Measurements from ENCODE around the gene SLC25A40.

DNA sequence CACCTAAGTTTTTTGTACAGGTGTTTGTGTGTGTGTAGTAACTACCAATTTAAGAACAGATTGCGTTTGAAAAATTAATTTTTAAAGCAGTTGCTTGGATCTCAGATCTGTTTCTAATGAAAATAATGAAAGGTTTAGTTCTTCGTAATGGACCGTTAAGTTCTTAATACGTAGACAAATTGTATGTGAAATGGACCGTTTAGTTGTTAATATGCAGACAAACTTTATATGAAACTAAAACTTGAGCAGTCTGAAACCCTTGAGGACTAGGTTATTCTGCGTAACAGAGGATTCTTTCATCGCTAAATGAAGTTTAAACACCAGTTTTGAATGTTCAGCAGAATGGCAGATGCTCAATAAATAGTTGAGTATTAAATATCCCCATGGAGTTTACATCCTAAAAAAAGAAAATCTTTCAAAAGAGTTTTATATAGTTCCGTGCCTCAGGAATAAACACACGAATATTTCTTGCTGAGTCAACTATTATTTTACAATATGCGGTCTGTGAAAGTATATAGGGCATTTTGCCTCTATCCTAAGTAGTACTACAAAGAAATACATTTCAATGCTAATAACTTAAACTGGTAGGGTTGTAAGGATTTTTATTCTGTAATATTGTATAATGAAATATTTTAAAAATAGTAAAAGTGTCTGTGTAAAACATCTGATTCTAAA, 1.3 kb upstream of the SLC25A40 start:
- TF ChIP-seq, protein P1, sequence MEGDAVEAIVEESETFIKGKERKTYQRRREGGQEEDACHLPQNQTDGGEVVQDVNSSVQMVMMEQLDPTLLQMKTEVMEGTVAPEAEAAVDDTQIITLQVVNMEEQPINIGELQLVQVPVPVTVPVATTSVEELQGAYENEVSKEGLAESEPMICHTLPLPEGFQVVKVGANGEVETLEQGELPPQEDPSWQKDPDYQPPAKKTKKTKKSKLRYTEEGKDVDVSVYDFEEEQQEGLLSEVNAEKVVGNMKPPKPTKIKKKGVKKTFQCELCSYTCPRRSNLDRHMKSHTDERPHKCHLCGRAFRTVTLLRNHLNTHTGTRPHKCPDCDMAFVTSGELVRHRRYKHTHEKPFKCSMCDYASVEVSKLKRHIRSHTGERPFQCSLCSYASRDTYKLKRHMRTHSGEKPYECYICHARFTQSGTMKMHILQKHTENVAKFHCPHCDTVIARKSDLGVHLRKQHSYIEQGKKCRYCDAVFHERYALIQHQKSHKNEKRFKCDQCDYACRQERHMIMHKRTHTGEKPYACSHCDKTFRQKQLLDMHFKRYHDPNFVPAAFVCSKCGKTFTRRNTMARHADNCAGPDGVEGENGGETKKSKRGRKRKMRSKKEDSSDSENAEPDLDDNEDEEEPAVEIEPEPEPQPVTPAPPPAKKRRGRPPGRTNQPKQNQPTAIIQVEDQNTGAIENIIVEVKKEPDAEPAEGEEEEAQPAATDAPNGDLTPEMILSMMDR (conservative IDR thresholded peaks at IDR 0.05; ENCODE audit: low read depth, low read length), result no peak
- TF ChIP-seq EZH2 (IDR thresholded peaks at IDR 0.05; ENCODE audit: borderline replicate concordance, low read depth, low read length, poor library complexity, severe bottlenecking), result no peak

Data from A673 (cell line).